Endodermal cell (in vitro differentiated cells): ENCODE results near the gene PLEKHM3. TPM values are rescaled to one million over a fixed set of nuclear protein-coding genes. Genes with fewer than 3 reads are reported as not detected.
A peak's percentile ranks its signal among the peaks of the same experiment; 100 is the strongest.

Source experiments
- DNase-seq: peaks from one replicate; pipeline ENCODE4 v3.0.0-alpha.2; 2017
- H3K27ac ChIP-seq: 2 replicates; pipeline ENCODE4 v1.5.1; 2013; ENCODE audit warnings: mild to moderate bottlenecking, low read depth, low read length, moderate library complexity
- H3K27me3 ChIP-seq: 2 replicates; pipeline ENCODE4 v1.6.1; 2013; ENCODE audit warnings: mild to moderate bottlenecking, low read length, moderate library complexity; ENCODE audit not compliant: insufficient read depth, control insufficient read depth, poor library complexity, severe bottlenecking
- H3K36me3 ChIP-seq: 2 replicates; pipeline ENCODE4 v1.7.0; 2013; ENCODE audit warnings: mild to moderate bottlenecking, low read length, moderate library complexity; ENCODE audit not compliant: control insufficient read depth, insufficient read depth
- H3K4me1 ChIP-seq: one replicate; pipeline ENCODE4 v1.7.0; 2013; ENCODE audit warnings: low read length; ENCODE audit not compliant: control insufficient read depth, insufficient read depth
- H3K4me3 ChIP-seq: 2 replicates; pipeline ENCODE4 v1.5.1; 2013; ENCODE audit warnings: mild to moderate bottlenecking, low read length, moderate library complexity
- H3K9ac ChIP-seq: 2 replicates; pipeline ENCODE4 v1.6.1; 2013; ENCODE audit warnings: mild to moderate bottlenecking, low read length, moderate library complexity; ENCODE audit not compliant: poor library complexity, severe bottlenecking; ENCODE audit errors: extremely low read depth
- H3K9me3 ChIP-seq: 2 replicates; pipeline ENCODE4 v1.6.1; 2013; ENCODE audit warnings: mild to moderate bottlenecking, low read length, moderate library complexity; ENCODE audit not compliant: control insufficient read depth
- H3K27ac Mint-ChIP-seq: 2 replicates; pipeline ENCODE4 v1.8.0; 2020; ENCODE audit warnings: mixed read lengths
- H3K27me3 Mint-ChIP-seq: 2 replicates; pipeline ENCODE4 v1.8.0; 2021; ENCODE audit warnings: mild to moderate bottlenecking, mixed read lengths; ENCODE audit not compliant: insufficient read depth
- H3K36me3 Mint-ChIP-seq: 2 replicates; pipeline ENCODE4 v1.8.0; 2020; ENCODE audit warnings: low read depth, mixed read lengths
- H3K4me1 Mint-ChIP-seq: 2 replicates; pipeline ENCODE4 v1.8.0; 2020; ENCODE audit warnings: mixed read lengths
- H3K4me3 Mint-ChIP-seq: 2 replicates; pipeline ENCODE4 v1.8.0; 2020; ENCODE audit warnings: mild to moderate bottlenecking, moderate library complexity, mixed read lengths
- H3K9me3 Mint-ChIP-seq: 2 replicates; pipeline ENCODE4 v1.8.0; 2020; ENCODE audit warnings: mild to moderate bottlenecking, mixed read lengths
- WGBS, 2 experiments: methylation state at CpG; one replicate each; pipeline versions ENCODE4 v1.1.5 to v1.1.7; 2013; ENCODE audit warnings: missing lambda C conversion rate in 2 of 2, mixed read lengths in 1 of 2; ENCODE audit not compliant: insufficient coverage in 1 of 2, insufficient read length in 1 of 2; 5-methylcytosine and 5-hydroxymethylcytosine counted together
- total RNA-seq, 2 donors: library from RNA; stranded (reverse); fragmentation: NEBNext Ultra II Directional in 1 of 2; extraction: Animal tissue kit (Norgen Biotek cat#: 25700) in 1 of 2; gene quantifications; 2 replicates in 1 of 2; 3 replicates in 1 of 2; pipeline ENCODE4 v1.2.1, GENCODE V29; 2021
- TF ChIP-seq, protein P1 (sequence below): fragments of 200-600 bp; sonication (generic); conservative IDR thresholded peaks from 2 replicates; pipeline ENCODE4 v1.5.0; 2021; ENCODE audit warnings: antibody characterized with exemption, mild to moderate bottlenecking

PLEKHM3 gene
- total RNA-seq, 2 donors from 2014 or later = 13.3 to 17.9 TPM

DNA sequence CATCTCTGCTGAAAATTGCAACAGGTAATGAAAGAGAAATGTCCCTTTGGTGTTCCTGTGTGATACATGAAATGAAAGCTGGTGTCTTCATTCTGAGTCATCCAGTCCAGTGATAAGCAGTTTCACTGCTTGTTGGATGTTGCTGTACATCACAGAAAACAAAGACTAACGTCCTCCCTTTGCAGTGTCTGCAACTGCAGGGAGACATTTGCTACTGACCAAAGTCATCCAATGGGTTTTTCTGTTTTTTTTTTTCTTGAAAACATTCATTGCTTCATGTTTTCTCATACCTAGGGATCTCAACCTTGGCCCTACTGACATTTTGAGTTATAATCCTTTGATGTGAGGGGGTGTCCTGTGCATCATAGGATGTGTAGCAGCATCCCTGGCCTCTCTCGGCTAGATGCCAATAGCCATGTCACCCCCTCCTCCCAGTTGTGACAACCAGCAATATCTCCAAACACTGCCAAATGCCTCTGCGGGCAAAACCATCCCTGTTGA is 192.0 kb downstream of the PLEKHM3 start:
- Mint-ChIP-seq H3K9me3 (no peaks in the 10 kb centered on the region), H3K4me1 (peaks cover 42% of the 10 kb centered on the region), H3K4me3 (no peak overlapping the region), H3K27me3 (no peaks in the 10 kb centered on the region), H3K27ac (no peak overlapping the region), H3K36me3 (peaks cover 11% of the 10 kb centered on the region)
- no peak overlapping the region for H3K4me3 ChIP-seq
- H3K27ac ChIP-seq = no peak overlapping the region
- H3K9me3 ChIP-seq = no peaks in the 10 kb centered on the region
- DNase-seq = no peak
- no peaks in the 10 kb centered on the region for H3K36me3 ChIP-seq
- TF ChIP-seq, protein P1, sequence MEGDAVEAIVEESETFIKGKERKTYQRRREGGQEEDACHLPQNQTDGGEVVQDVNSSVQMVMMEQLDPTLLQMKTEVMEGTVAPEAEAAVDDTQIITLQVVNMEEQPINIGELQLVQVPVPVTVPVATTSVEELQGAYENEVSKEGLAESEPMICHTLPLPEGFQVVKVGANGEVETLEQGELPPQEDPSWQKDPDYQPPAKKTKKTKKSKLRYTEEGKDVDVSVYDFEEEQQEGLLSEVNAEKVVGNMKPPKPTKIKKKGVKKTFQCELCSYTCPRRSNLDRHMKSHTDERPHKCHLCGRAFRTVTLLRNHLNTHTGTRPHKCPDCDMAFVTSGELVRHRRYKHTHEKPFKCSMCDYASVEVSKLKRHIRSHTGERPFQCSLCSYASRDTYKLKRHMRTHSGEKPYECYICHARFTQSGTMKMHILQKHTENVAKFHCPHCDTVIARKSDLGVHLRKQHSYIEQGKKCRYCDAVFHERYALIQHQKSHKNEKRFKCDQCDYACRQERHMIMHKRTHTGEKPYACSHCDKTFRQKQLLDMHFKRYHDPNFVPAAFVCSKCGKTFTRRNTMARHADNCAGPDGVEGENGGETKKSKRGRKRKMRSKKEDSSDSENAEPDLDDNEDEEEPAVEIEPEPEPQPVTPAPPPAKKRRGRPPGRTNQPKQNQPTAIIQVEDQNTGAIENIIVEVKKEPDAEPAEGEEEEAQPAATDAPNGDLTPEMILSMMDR = no peak
- H3K27me3 ChIP-seq = no peaks in the 10 kb centered on the region
- H3K4me1 ChIP-seq = peaks cover 3% of the 10 kb centered on the region
- WGBS, 2 experiments = 91 to 100% methylated on average over 3 of the region's 3 CpGs
- no peak overlapping the region for H3K9ac ChIP-seq

DNA sequence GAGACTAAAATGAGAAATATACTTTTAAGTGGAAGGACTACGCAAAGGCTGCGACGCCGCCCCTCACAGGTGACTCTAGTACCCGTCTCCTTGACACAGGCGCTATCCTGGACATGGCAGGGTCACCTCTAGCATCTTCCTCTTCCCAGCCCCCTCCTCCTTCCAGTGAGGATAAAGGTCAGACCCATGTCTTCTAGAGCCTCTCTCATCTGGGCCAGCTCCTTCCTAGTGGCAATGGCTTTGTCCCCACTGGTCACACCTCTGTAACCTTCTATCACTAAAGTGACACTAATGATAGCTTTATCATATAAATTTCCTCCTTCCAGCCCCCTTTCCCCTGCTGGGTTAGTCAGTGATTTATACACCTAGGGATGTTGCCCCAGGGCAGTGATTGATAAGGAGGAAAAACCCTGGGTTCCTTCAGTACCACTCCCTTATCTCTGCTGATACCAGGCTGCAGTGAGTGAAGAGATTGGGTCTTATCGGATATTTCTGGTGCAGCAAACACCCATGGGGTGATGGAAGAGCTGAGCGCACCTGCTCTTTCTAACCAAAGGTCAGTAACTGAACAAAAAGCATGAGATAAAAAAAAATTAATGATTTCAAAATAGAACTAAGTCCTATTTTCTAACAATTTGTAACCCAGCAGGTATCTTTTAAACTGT is 193.6 kb downstream of the PLEKHM3 start:
- H3K36me3 ChIP-seq = peaks cover 8% of the 10 kb centered on the region
- DNase-seq = peak; percentile 65
- no peak overlapping the region for H3K27ac ChIP-seq
- Mint-ChIP-seq H3K36me3 (peaks cover 14% of the 10 kb centered on the region), H3K4me1 (peaks cover 43% of the 10 kb centered on the region), H3K9me3 (no peaks in the 10 kb centered on the region), H3K27ac (peak overlapping the region; percentile 24), H3K27me3 (no peaks in the 10 kb centered on the region), H3K4me3 (no peak overlapping the region)
- H3K27me3 ChIP-seq = no peaks in the 10 kb centered on the region
- no peak overlapping the region for H3K9ac ChIP-seq
- 80 to 92% methylated on average over 6 to 8 of the region's 8 CpGs for WGBS, 2 experiments
- no peaks in the 10 kb centered on the region for H3K9me3 ChIP-seq
- H3K4me1 ChIP-seq = peaks cover 3% of the 10 kb centered on the region
- TF ChIP-seq, protein P1 = no peak
- no peak overlapping the region for H3K4me3 ChIP-seq

DNA sequence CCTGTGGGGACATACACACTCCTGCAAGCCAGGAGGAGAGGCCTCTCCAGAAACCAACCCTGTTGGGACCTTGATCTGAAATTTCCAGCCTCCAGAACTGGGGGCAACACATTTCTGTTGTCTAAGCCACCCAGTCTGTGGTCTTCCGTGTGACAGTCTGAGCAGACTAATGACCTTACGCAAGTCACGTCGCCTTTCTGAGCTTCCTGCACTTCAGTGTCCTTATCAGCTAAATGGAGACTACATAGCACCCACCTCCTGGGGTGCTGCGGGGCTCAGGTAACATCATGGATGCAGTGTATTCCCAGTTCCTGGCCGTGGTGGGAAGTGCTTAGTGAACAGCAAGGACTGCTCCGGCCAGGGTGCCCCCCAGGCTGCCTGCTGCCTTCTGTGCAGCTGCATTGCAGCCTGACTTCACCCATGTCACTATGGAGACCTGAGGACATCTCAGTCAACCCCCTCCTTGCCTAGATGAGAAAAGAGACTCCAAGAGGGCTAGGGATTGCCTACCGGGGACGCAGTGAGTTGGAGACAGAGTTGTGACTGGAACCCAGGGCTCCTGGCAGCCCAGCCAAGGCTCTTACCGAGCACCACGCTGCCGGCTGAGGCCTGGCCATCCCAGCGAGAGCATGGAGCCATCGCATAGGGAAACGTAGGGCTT is 194.4 kb downstream of the PLEKHM3 start:
- H3K36me3 Mint-ChIP-seq = peaks cover 18% of the 10 kb centered on the region
- Histone ChIP-seq H3K36me3 (peaks cover 8% of the 10 kb centered on the region), H3K4me1 (peaks cover 3% of the 10 kb centered on the region), H3K9ac (no peak overlapping the region), H3K27ac (no peak overlapping the region), H3K9me3 (no peaks in the 10 kb centered on the region), H3K4me3 (no peak overlapping the region), H3K27me3 (no peaks in the 10 kb centered on the region)
- H3K4me1 Mint-ChIP-seq = peaks cover 41% of the 10 kb centered on the region
- TF ChIP-seq, protein P1 = no peak
- H3K4me3 Mint-ChIP-seq = no peak overlapping the region
- no peak for DNase-seq
- no peaks in the 10 kb centered on the region for H3K9me3 Mint-ChIP-seq
- no peaks in the 10 kb centered on the region for H3K27me3 Mint-ChIP-seq
- peak overlapping the region; percentile 24 for H3K27ac Mint-ChIP-seq
- 90% methylated on average over 14 to 15 of the region's 15 CpGs for WGBS, 2 experiments
